H9 (cell line): ENCODE data around the gene CDH4. TPM values are rescaled to one million over a fixed set of nuclear protein-coding genes. Genes with fewer than 3 reads are reported as not detected.

ENCODE experiments used
- DNase-seq: peaks from one replicate; pipeline ENCODE4 v3.0.0-alpha.2; 2017
- H2AFZ ChIP-seq: one replicate; pipeline ENCODE4 v1.6.1; 2013; ENCODE audit warnings: mild to moderate bottlenecking, low read length, control low read depth, moderate library complexity
- H2AK5ac ChIP-seq: 2 replicates; pipeline ENCODE4 v1.6.1; 2013; ENCODE audit warnings: low read length, control low read depth, mixed read lengths; ENCODE audit not compliant: insufficient read length
- H2BK120ac ChIP-seq: one replicate; pipeline ENCODE4 v1.6.1; 2013; ENCODE audit warnings: low read depth, mild to moderate bottlenecking, low read length, control low read depth, inconsistent platforms; ENCODE audit not compliant: poor library complexity, severe bottlenecking
- H2BK12ac ChIP-seq: 2 replicates; pipeline ENCODE4 v1.6.1; 2013; ENCODE audit warnings: low read length, control low read depth, mixed read lengths, low read depth; ENCODE audit not compliant: insufficient read length
- H2BK15ac ChIP-seq: 2 replicates; pipeline ENCODE4 v1.6.1; 2013; ENCODE audit warnings: low read depth, low read length, control low read depth
- H2BK20ac ChIP-seq: one replicate; pipeline ENCODE4 v1.6.1; 2013; ENCODE audit warnings: low read depth, mild to moderate bottlenecking, low read length, control low read depth, inconsistent platforms; ENCODE audit not compliant: poor library complexity, severe bottlenecking
- H2BK5ac ChIP-seq: 2 replicates; pipeline ENCODE4 v1.6.1; 2013; ENCODE audit warnings: low read length, control low read depth, mixed read lengths; ENCODE audit not compliant: insufficient read length
- H3K14ac ChIP-seq: 2 replicates; pipeline ENCODE4 v1.6.1; 2013; ENCODE audit warnings: low read length, control low read depth; ENCODE audit not compliant: insufficient read depth
- H3K18ac ChIP-seq: 2 replicates; pipeline ENCODE4 v1.6.1; 2013; ENCODE audit warnings: low read depth, mild to moderate bottlenecking, mixed read lengths, low read length, control low read depth; ENCODE audit not compliant: insufficient read length
- H3K23ac ChIP-seq: 2 replicates; pipeline ENCODE4 v1.6.1; 2013; ENCODE audit warnings: low read length, control low read depth, mixed read lengths, low read depth; ENCODE audit not compliant: insufficient read length
- H3K23me2 ChIP-seq: 2 replicates; pipeline ENCODE4 v1.6.1; 2013; ENCODE audit warnings: low read depth, mild to moderate bottlenecking, mixed read lengths, low read length, control low read depth; ENCODE audit not compliant: insufficient read length, poor library complexity, severe bottlenecking
- H3K27ac ChIP-seq: 2 replicates; pipeline ENCODE4 v1.5.1; 2013; ENCODE audit warnings: low read length, control low read depth, mixed read lengths, low read depth; ENCODE audit not compliant: insufficient read length
- H3K27me3 ChIP-seq: 2 replicates; pipeline ENCODE4 v1.6.1; 2013; ENCODE audit warnings: low read length, control low read depth, inconsistent platforms; ENCODE audit not compliant: insufficient read depth
- H3K4ac ChIP-seq: 2 replicates; pipeline ENCODE4 v1.6.1; 2013; ENCODE audit warnings: low read depth, mild to moderate bottlenecking, control low read depth, inconsistent platforms, low read length, moderate library complexity
- H3K4me1 ChIP-seq: 2 replicates; pipeline ENCODE4 v1.6.1; 2013; ENCODE audit warnings: low read length, control low read depth, inconsistent platforms; ENCODE audit not compliant: insufficient read depth
- H3K4me2 ChIP-seq: 2 replicates; pipeline ENCODE4 v1.6.1; 2013; ENCODE audit warnings: low read length, control low read depth, mixed read lengths; ENCODE audit not compliant: insufficient read length, insufficient read depth
- H3K56ac ChIP-seq: 2 replicates; pipeline ENCODE4 v1.6.1; 2013; ENCODE audit warnings: low read depth, mild to moderate bottlenecking, mixed read lengths, low read length, control low read depth; ENCODE audit not compliant: insufficient read length
- H3K79me1 ChIP-seq: 2 replicates; pipeline ENCODE4 v1.6.1; 2013; ENCODE audit warnings: low read depth, mild to moderate bottlenecking, moderate library complexity, low read length, control low read depth, inconsistent platforms; ENCODE audit not compliant: insufficient read depth, poor library complexity, severe bottlenecking
- H3K79me2 ChIP-seq: 2 replicates; pipeline ENCODE4 v1.6.1; 2013; ENCODE audit warnings: low read length, control low read depth, inconsistent platforms; ENCODE audit not compliant: insufficient read depth
- H3K9ac ChIP-seq: 2 replicates; pipeline ENCODE4 v1.6.1; 2013; ENCODE audit warnings: low read length, control low read depth, mixed read lengths; ENCODE audit not compliant: insufficient read length; ENCODE audit errors: extremely low read depth
- H3K9me3 ChIP-seq: one replicate; pipeline ENCODE4 v1.6.1; 2013; ENCODE audit warnings: low read depth, low read length, inconsistent platforms; ENCODE audit not compliant: control insufficient read depth
- H3T11ph ChIP-seq: one replicate; pipeline ENCODE4 v1.6.1; 2013; ENCODE audit warnings: mild to moderate bottlenecking, low read length, control low read depth, inconsistent platforms
- H4K20me1 ChIP-seq: one replicate; pipeline ENCODE4 v1.6.1; 2013; ENCODE audit not compliant: control insufficient read depth, insufficient read length, insufficient read depth
- H4K5ac ChIP-seq: 2 replicates; pipeline ENCODE4 v1.6.1; 2013; ENCODE audit warnings: low read depth, mild to moderate bottlenecking, mixed read lengths, low read length, control low read depth; ENCODE audit not compliant: insufficient read length
- H4K8ac ChIP-seq: replicated peaks from 2 replicates; pipeline ENCODE4 v1.6.1; 2013; ENCODE audit warnings: low read length, control low read depth, mixed read lengths, low read depth; ENCODE audit not compliant: insufficient read length
- H4K91ac ChIP-seq: 2 replicates; pipeline ENCODE4 v1.6.1; 2013; ENCODE audit warnings: low read depth, mild to moderate bottlenecking, moderate library complexity, mixed read lengths, low read length, control low read depth; ENCODE audit not compliant: insufficient read length
- H3K27ac Mint-ChIP-seq, 3 experiments: 2 replicates in 2 of 3; 3 replicates in 1 of 3; pipeline ENCODE4 v1.8.0; 2020 to 2021; ENCODE audit warnings: mixed read lengths in 3 of 3, mild to moderate bottlenecking in 1 of 3, moderate library complexity in 1 of 3
- H3K27me3 Mint-ChIP-seq: 2 replicates; pipeline ENCODE4 v1.8.0; 2021; ENCODE audit warnings: low read depth, mild to moderate bottlenecking, moderate library complexity, mixed read lengths
- H3K36me3 Mint-ChIP-seq, 3 experiments: 2 replicates in 2 of 3; 3 replicates in 1 of 3; pipeline ENCODE4 v1.8.0; 2020 to 2021; ENCODE audit warnings: low read depth in 3 of 3, mixed read lengths in 3 of 3; ENCODE audit not compliant: insufficient read depth in 1 of 3
- H3K4me1 Mint-ChIP-seq, 2 experiments: 2 replicates each; pipeline ENCODE4 v1.8.0; 2020; ENCODE audit warnings: mixed read lengths in 2 of 2
- H3K4me3 Mint-ChIP-seq, 2 experiments: 2 replicates in 1 of 2; 3 replicates in 1 of 2; pipeline ENCODE4 v1.8.0; 2020 to 2021; ENCODE audit warnings: mild to moderate bottlenecking in 2 of 2, mixed read lengths in 2 of 2, moderate library complexity in 1 of 2
- H3K9me3 Mint-ChIP-seq, 2 experiments: 2 replicates in 1 of 2; 3 replicates in 1 of 2; pipeline ENCODE4 v1.8.0; 2020; ENCODE audit warnings: mild to moderate bottlenecking in 2 of 2, mixed read lengths in 2 of 2, moderate library complexity in 1 of 2
- CTCF ChIP-seq: fragments of 200-600 bp; sonication (generic); conservative IDR thresholded peaks from 3 replicates; pipeline ENCODE4 v1.8.0; 2021; ENCODE audit warnings: antibody characterized with exemption, mild to moderate bottlenecking
- WGBS: extraction: QIAGEN DNeasy Blood & Tissue Kit; methylation state at CpG from one replicate; pipeline ENCODE4 v1.1.7; 2013; ENCODE audit warnings: missing lambda C conversion rate, low lambda C conversion rate, mixed read lengths; ENCODE audit not compliant: insufficient read length; ENCODE audit errors: extremely low coverage; 5-methylcytosine and 5-hydroxymethylcytosine counted together
- total RNA-seq: library from RNA; stranded (reverse); gene quantifications from 2 replicates; pipeline ENCODE4 v1.2.1, GENCODE V29; 2021

CDH4 gene
- total RNA-seq, 1 experiment from 2014 or later: 3.0 TPM

GRCh38 chr20:61387954-61388348 lies 135.9 kb downstream of the CDH4 start:
- Histone ChIP-seq H4K5ac (no peak overlapping the region), H3K18ac (no peak overlapping the region), H4K91ac (no peak overlapping the region), H2BK120ac (no peak overlapping the region), H2BK12ac (no peak overlapping the region), H3K4me1 (peaks cover 3% of the 10 kb centered on the region; the same call in 1 of the 2 replicates), H3K27me3 (no peaks in the 10 kb centered on the region), H3K79me2 (no peaks in the 10 kb centered on the region), H2AK5ac (no peak overlapping the region), H3K14ac (no peak overlapping the region), H3K23ac (no peak overlapping the region), H3K4ac (no peak overlapping the region), H2BK20ac (no peak overlapping the region), H3K56ac (no peak overlapping the region), H3K9me3 (no peaks in the 10 kb centered on the region), H4K8ac (no peak overlapping the region), H2BK5ac (no peak overlapping the region), H3K4me2 (no peak overlapping the region), H2BK15ac (no peak overlapping the region), H3K23me2 (no peaks in the 10 kb centered on the region), H3T11ph (no peak overlapping the region), H3K9ac (no peak overlapping the region), H3K27ac (no peak overlapping the region), H2AFZ (no peak overlapping the region), H3K79me1 (no peaks in the 10 kb centered on the region), H4K20me1 (no peaks in the 10 kb centered on the region)
- no CpG with 5 or more reads among the region's 7 CpGs for WGBS
- peaks cover 34% of the 10 kb centered on the region for H3K27me3 Mint-ChIP-seq
- H3K27ac Mint-ChIP-seq: no peak overlapping the region
- no peak overlapping the region for H3K4me3 Mint-ChIP-seq
- TF ChIP-seq CTCF: no peak
- no peak for DNase-seq
- peaks cover 3 to 18% (median 13%) of the 10 kb centered on the region in 3 experiments for H3K36me3 Mint-ChIP-seq
- H3K4me1 Mint-ChIP-seq: peaks cover 17 to 24% of the 10 kb centered on the region in 2 experiments
- peaks cover 16 to 20% of the 10 kb centered on the region in 2 experiments for H3K9me3 Mint-ChIP-seq
